IPS DF 6.9 (cell line): ENCODE measurements around the gene KLHL33.

ENCODE experiments used
- DNase-seq: peaks from one replicate; pipeline ENCODE4 v3.0.0-alpha.2; 2013; ENCODE audit warnings: low read depth, low spot score
- H3K27ac ChIP-seq: one replicate; pipeline ENCODE4 v1.5.1; 2013; ENCODE audit warnings: low read length, control low read depth
- H3K27me3 ChIP-seq: 2 replicates; pipeline ENCODE4 v1.6.1; 2013; ENCODE audit warnings: mild to moderate bottlenecking, low read length; ENCODE audit not compliant: control insufficient read depth, insufficient read depth
- H3K36me3 ChIP-seq: 2 replicates; pipeline ENCODE4 v1.6.1; 2013; ENCODE audit warnings: low read length; ENCODE audit not compliant: control insufficient read depth, insufficient read depth
- H3K4me1 ChIP-seq: 2 replicates; pipeline ENCODE4 v1.6.1; 2013; ENCODE audit warnings: low read length; ENCODE audit not compliant: control insufficient read depth, insufficient read depth
- H3K4me3 ChIP-seq: 2 replicates; pipeline ENCODE4 v1.5.1; 2013; ENCODE audit warnings: mild to moderate bottlenecking, low read length
- H3K9me3 ChIP-seq: 2 replicates; pipeline ENCODE4 v1.6.1; 2013; ENCODE audit warnings: low read length, inconsistent platforms; ENCODE audit not compliant: control insufficient read depth, insufficient read depth
- WGBS: extraction: QIAGEN DNeasy Blood & Tissue Kit; methylation state at CpG from one replicate; pipeline ENCODE4 v1.1.7; 2013; ENCODE audit warnings: mixed read lengths, missing lambda C conversion rate; ENCODE audit not compliant: insufficient read length, insufficient coverage; 5-methylcytosine and 5-hydroxymethylcytosine counted together

The KLHL33 gene, protein sequence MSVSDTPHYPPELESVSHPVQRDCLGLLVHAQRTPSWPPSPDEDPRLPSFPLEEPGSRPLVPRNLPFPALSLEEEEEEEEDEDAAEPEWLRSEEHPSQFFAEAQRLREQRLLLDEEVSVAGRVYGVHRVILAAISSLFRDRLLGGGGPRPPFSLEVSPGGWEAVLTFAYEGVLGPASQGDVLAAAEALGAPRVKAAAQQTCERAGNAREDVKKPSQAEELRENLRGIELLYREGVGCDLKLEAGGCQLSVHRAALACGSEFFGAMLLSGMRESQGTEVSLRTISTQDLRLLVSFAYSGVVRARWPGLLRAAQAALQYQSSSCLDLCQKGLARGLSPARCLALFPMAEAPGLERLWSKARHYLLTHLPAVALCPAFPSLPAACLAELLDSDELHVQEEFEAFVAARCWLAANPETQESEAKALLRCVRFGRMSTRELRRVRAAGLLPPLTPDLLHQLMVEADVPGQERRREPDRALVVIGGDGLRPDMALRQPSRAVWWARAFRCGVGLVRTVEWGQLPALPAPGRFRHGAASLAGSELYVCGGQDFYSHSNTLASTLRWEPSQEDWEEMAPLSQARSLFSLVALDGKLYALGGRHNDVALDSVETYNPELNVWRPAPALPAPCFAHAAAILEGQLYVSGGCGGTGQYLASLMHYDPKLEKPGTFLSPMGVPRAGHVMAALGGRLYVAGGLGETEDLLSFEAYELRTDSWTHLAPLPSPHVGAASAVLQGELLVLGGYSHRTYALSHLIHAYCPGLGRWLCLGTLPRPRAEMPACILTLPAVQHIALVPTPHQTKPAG

DNA sequence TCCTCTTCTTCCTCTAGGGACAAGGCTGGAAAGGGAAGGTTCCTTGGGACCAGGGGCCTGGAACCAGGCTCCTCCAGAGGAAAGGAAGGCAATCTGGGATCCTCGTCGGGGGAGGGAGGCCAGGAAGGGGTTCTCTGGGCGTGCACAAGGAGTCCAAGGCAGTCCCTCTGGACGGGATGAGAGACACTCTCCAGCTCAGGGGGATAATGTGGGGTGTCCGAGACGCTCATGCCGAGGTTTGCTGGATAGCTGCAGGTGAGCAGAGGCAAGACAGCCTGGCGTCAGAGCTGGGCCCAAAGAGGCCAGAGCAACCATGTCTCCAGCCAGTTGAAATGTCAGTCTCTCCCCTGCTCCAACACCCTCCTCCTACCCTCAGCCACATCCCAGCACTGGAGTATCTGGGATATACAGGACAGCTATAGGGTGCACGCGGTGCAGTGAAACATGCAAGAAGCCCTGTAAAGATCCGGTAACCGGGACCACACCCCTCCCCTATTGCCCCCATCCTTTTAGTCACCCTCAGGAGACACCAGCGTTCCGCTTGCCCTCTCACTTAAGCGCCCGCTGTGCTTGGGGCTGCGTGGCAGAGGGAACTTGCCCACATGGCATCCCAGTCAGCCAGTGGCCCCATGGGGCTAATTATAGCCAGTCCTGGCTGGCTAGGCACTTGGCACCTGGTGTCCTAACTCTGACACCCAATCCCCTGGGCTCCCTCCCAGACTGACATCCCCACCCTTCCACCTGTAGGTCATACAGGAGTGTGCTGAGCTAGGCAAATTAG, at the start of gene KLHL33:
Gene KLHL33, minus strand, starts transcription at position 585 of the 781 bp plus-strand sequence. Its CDS starts 355 bp downstream, at position 230.
- Histone ChIP-seq H3K4me3 (no peak within 1 kb of the TSS), H3K36me3 (no peaks in the 10 kb centered on the region), H3K27ac (no peak within 1 kb of the TSS), H3K27me3 (no peaks in the 10 kb centered on the region; the same call in 1 of the 2 replicates), H3K4me1 (no peaks in the 10 kb centered on the region; the same call in 1 of the 2 replicates), H3K9me3 (no peaks in the 10 kb centered on the region)
- whole genome bisulfite sequencing = no CpG with 5 or more reads among the region's 17 CpGs
- no peak for DNase-seq

DNA sequence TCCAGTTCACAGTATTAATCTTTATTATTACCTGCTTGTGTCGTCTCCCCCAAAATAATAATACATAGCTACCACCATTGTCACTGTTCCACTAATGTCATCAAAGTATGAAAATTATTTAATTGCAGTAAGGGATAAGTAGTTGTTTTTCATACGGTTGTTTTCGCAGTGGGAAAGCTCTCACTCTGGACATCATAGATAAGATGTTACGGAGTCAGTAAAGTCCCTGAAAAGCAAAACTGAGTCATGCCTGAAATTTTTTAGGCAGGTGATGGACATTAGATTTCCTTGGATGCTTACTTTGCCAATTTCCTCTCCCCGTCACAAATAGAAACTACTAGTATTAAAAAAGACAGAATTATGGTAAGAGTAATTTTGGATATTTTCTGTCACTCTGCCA, 46.4 kb upstream of the KLHL33 start:
- no peaks in the 10 kb centered on the region for H3K9me3 ChIP-seq
- H3K4me1 ChIP-seq = peaks cover 2% of the 10 kb centered on the region; the same call in 1 of the 2 replicates
- H3K36me3 ChIP-seq = peaks cover 3% of the 10 kb centered on the region; the same call in 1 of the 2 replicates
- no peak for DNase-seq
- H3K27ac ChIP-seq = no peak overlapping the region
- no CpG with 5 or more reads among the region's 5 CpGs for WGBS
- no peaks in the 10 kb centered on the region for H3K27me3 ChIP-seq
- H3K4me3 ChIP-seq = no peak overlapping the region

DNA sequence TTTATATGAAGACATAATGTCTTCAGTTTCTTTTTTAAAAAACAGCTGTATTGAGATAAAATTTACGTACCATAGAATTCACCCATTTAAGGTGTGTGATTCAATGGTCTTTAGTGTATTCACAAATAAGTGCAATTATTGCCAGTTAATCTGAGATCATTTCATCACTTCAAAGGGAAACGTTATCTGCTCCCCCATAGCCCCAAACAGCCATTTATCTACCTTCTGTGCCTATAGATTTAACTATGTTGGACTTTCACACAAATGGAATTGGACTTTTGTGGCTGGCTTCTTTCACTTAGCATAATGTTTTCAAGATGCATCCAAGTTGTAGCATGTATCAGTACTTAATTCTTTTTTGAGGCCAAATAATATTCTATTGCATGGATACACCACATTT, 42.9 kb upstream of the KLHL33 start:
- no peak overlapping the region for H3K27ac ChIP-seq
- H3K36me3 ChIP-seq = peaks cover 24% of the 10 kb centered on the region; the same call in 1 of the 2 replicates
- no peaks in the 10 kb centered on the region for H3K27me3 ChIP-seq
- no peak overlapping the region for H3K4me3 ChIP-seq
- DNase-seq = no peak
- no CpG with 5 or more reads among the region's 2 CpGs for WGBS
- no peaks in the 10 kb centered on the region; the same call in 1 of the 2 replicates for H3K9me3 ChIP-seq
- H3K4me1 ChIP-seq = no peaks in the 10 kb centered on the region

DNA sequence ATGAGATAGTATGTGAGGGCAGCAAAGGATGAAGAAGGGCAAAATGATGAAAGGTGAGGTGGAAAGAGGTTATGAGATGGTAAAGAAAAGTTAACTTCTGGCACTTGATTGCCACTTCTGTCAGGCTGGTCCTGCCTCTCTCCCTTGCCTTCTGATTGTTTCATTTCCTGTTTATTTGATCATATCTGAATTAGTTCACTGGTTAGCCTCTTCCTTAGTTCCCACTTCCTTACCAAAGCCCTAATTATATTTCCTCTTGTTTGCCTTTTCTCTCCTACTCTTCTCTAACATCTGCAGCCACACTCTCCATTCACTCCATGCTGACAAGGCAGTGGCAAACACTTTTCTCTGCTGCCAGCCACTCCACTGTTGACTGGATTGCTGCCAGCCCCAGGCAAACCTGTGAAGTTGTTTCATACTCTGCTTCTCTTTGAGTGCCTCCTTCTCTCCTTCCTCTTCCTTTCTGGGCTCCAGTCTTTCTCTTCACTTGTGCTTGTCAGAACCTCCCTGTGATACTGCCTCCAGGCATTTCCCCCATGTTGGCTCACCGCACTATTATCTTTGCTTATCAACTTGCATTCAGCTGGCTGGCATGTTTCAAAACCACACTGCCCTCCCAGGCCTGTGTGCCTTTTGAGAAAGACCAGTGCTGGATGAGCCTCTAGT, 41.4 kb upstream of the KLHL33 start:
- H3K27me3 ChIP-seq = no peaks in the 10 kb centered on the region
- no CpG with 5 or more reads among the region's 1 CpG for whole genome bisulfite sequencing
- DNase-seq = no peak
- H3K9me3 ChIP-seq = no peaks in the 10 kb centered on the region; the same call in 1 of the 2 replicates
- H3K27ac ChIP-seq = no peak overlapping the region
- H3K4me3 ChIP-seq = no peak overlapping the region
- H3K36me3 ChIP-seq = peaks cover 27% of the 10 kb centered on the region; the same call in 1 of the 2 replicates
- no peaks in the 10 kb centered on the region for H3K4me1 ChIP-seq

DNA sequence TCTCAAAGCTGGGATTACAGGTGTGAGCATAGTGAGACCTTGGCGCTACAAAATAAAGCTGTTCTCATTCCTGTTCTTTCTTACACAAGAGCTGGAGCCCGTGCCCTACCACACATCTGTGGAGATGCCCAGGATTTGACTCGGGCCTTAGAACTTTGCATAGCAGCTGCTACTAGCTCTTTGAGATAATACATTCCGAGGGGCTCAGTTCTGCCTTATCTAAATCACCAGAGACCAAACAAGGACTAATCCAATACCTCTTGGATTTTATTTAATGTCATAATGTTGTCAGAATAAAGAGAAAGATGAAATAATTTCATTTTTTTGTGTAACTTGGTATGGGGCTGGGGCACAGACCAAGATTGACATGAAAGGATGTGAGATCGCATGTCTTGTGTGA, 40.8 kb upstream of the KLHL33 start:
- Histone ChIP-seq H3K27me3 (no peaks in the 10 kb centered on the region), H3K4me3 (no peak overlapping the region), H3K27ac (no peak overlapping the region), H3K36me3 (peaks cover 32% of the 10 kb centered on the region; the same call in 1 of the 2 replicates), H3K9me3 (no peaks in the 10 kb centered on the region; the same call in 1 of the 2 replicates), H3K4me1 (no peaks in the 10 kb centered on the region)
- WGBS = no CpG with 5 or more reads among the region's 5 CpGs
- no peak for DNase-seq

DNA sequence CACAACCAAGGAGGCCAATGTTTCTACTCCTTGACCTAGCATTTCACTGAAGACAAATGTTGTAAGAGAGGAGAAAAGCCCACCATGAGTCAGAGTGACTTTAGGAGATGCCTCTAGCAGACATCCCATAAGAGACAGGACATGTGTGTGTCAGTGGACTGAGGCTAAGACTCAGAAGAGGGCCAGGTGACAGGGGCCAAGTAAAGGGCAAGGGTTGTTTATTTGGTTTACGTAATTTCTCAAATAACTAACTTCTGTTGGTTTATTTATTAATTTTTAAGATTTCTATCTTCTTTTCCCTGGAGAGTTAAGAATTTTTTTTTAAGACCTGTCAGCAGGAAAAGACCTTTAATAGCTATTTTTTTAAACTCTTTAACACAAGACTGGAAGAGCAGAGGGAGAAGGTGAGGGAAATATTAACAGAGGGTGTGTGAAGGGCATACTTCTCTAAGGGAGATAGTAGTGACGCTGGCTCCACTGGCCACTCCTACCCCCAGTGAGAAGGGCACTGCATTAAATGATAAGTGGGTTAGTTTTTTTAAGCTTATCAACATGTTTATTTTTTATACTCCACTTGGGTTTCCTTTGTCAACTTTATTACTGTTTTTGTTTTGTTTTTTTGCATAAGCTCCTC, 36.7 kb upstream of the KLHL33 start:
- WGBS = no CpG with 5 or more reads among the region's 2 CpGs
- no peaks in the 10 kb centered on the region; the same call in 1 of the 2 replicates for H3K9me3 ChIP-seq
- DNase-seq = no peak
- no peaks in the 10 kb centered on the region for H3K4me1 ChIP-seq
- peaks cover 32% of the 10 kb centered on the region; the same call in 1 of the 2 replicates for H3K36me3 ChIP-seq
- H3K27me3 ChIP-seq = no peaks in the 10 kb centered on the region
- H3K27ac ChIP-seq = no peak overlapping the region
- H3K4me3 ChIP-seq = no peak overlapping the region

DNA sequence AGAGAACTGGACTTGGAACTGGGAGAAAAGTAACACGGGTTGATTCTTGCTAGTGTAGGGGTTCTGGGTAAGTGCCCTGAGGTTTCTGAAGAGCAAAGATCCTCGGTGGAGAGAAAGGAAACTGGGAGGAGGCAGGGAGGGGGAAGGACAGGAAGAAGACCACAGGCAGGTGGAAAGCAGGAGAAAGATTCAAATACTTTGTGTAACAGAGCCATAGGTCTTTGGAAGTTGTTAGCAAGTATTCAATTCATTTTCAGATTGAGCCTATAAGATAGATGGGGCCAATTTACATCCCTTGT, 34.6 kb upstream of the KLHL33 start:
- no CpG with 5 or more reads among the region's 2 CpGs for WGBS
- Histone ChIP-seq H3K27me3 (no peaks in the 10 kb centered on the region), H3K4me1 (no peaks in the 10 kb centered on the region), H3K27ac (no peak overlapping the region), H3K36me3 (peaks cover 16% of the 10 kb centered on the region; the same call in 1 of the 2 replicates), H3K9me3 (no peaks in the 10 kb centered on the region), H3K4me3 (peak overlapping the region; percentile 89; the same call in 1 of the 2 replicates)
- no peak for DNase-seq

DNA sequence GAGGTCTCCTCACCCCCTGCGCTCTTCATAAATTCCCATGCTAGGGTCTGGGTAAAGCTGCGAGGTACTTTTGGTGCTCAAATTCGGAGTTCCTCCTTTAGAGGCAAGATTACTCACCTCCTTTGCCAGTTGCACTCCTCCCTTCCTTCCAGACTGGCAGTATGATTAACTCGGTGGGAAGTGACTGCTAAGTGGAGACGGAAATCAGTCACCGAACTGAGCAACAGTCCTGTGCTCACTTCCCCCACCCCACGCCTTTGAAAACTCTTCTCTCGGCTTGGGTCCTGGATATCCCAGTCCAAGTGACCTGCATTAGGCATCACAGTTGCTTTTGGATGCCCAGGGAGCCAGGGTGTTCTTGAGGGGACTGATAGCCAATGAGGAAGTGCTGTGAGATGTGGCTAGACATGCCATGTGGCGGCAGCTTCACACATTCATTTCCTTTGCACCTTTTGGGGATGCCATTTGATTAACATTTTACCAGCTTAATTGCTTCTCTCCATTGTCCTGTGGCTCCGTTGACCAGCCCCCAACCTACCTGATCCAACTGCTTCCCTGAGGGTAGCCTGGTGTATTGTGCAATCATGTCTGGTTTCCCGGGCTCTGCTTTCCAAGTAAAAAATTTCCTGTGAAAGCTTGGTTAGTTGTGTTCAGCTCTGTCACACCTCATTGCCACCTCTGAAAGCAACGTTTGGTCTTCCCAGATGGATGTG, 34.1 kb upstream of the KLHL33 start:
- Histone ChIP-seq H3K36me3 (peaks cover 12% of the 10 kb centered on the region; the same call in 1 of the 2 replicates), H3K4me3 (peak overlapping the region; percentile 89; the same call in 1 of the 2 replicates), H3K27me3 (no peaks in the 10 kb centered on the region), H3K27ac (no peak overlapping the region), H3K9me3 (no peaks in the 10 kb centered on the region), H3K4me1 (no peaks in the 10 kb centered on the region)
- WGBS = no CpG with 5 or more reads among the region's 12 CpGs
- no peak for DNase-seq

DNA sequence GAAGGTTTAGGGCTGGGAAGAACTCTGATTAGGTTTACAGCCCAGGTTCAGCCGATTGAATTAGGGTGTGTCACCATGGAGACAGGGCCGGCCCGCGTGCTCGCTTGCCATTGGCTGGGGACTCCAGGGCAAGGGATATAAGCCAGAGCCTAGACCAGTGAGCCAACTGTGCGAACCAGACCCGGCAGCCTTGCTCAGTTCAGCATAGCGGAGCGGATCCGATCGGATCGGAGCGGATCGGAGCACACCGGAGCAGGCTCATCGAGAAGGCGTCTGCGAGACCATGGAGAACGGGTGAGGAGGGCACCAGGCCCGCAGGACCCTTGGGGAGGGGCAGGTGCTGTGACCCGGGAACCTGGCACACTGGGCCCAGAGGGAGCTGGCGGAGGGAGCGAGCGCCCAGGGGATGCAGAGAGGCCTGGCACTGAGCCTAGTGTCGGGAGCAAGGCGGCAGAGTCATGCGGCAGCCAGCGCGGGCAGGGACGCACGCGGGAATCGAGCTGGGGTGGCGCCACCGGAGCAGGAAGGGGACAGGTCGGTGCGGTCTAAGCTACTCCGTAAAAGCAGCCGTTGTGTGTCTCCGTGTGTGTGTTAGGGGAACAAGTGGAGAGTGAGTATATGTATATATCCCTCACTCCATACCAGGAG, 33.4 kb upstream of the KLHL33 start, which contains the start of gene PNP:
Gene PNP, plus strand, starts transcription at position 165 of the 648 bp plus-strand sequence. Its CDS starts 119 bp downstream, at position 284.
- no peaks in the 10 kb centered on the region for H3K4me1 ChIP-seq
- peaks cover 9% of the 10 kb centered on the region; the same call in 1 of the 2 replicates for H3K36me3 ChIP-seq
- no CpG with 5 or more reads among the region's 40 CpGs for WGBS
- H3K27ac ChIP-seq = no peak within 1 kb of the TSS
- no peaks in the 10 kb centered on the region for H3K9me3 ChIP-seq
- peak; percentile 82 for DNase-seq
- H3K27me3 ChIP-seq = no peaks in the 10 kb centered on the region
- H3K4me3 ChIP-seq = peak within 1 kb of the TSS; percentile 89
